ENCODE data around the gene GPR31. TPM values are rescaled to one million over a fixed set of nuclear protein-coding genes. Genes with fewer than 3 reads are reported as not detected.
"Not testable (repeated sequence)": the region's sequence is repeated elsewhere in the genome, so short reads cannot be mapped to it uniquely, and the experiment has no call there.

GPR31 gene
- total RNA-seq, 1 experiment from 2014 or later, result not detected

DNA sequence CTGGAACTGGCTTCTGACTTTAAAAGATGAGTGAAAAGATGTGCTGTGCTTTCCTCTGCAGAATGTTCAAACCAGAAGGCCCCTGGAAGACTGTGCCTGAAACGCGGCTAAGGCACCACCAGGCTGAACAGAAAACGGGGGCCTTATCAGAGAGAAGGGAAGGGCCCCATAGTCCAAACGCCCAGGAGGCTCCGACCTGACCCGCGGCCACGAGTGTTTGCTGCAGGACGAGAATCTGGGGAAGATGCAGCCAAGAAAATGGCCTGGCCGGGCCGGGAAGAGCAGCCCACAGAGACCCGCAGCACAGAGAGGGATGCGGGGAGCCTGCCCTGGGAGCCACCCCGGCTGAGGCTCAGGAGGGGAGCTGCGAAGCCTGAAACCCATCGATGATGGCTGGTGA is 10.5 kb upstream of the GPR31 start:
- not testable (repeated sequence) for H3K4ac ChIP-seq (ENCODE audit: low read depth, low read length); H2BK5ac ChIP-seq (ENCODE audit: insufficient read length, low read length); H3K9me3 ChIP-seq (ENCODE audit: control insufficient read depth, low read depth, low read length); H3K9me3 Mint-ChIP-seq; H4K91ac ChIP-seq (ENCODE audit: insufficient read length, low read depth, low read length); H4K20me1 ChIP-seq (ENCODE audit: control insufficient read depth, insufficient read depth, insufficient read length); H2BK12ac ChIP-seq (ENCODE audit: insufficient read length, low read depth, low read length); H3K18ac ChIP-seq (ENCODE audit: insufficient read length, low read depth, low read length); H2BK15ac ChIP-seq (ENCODE audit: low read depth, low read length); H3T11ph ChIP-seq (ENCODE audit: low read length); H3K4me1 ChIP-seq (ENCODE audit: insufficient read depth, low read length); H3K56ac ChIP-seq (ENCODE audit: insufficient read length, low read depth, low read length); H3K4me3 Mint-ChIP-seq; H3K4me2 ChIP-seq (ENCODE audit: insufficient read depth, insufficient read length, low read length); H4K5ac ChIP-seq (ENCODE audit: insufficient read length, low read depth, low read length); H3K79me2 ChIP-seq (ENCODE audit: insufficient read depth, low read length); H3K27ac ChIP-seq (ENCODE audit: insufficient read length, low read depth, low read length); H3K23me2 ChIP-seq (ENCODE audit: insufficient read length, low read depth, low read length, poor library complexity, severe bottlenecking); H3K27ac Mint-ChIP-seq; H2BK20ac ChIP-seq (ENCODE audit: low read depth, low read length, poor library complexity, severe bottlenecking); DNase-seq; H3K79me1 ChIP-seq (ENCODE audit: insufficient read depth, low read depth, low read length, poor library complexity, severe bottlenecking); H3K14ac ChIP-seq (ENCODE audit: insufficient read depth, low read length); H2AK5ac ChIP-seq (ENCODE audit: insufficient read length, low read length); H2BK120ac ChIP-seq (ENCODE audit: low read depth, low read length, poor library complexity, severe bottlenecking); H3K36me3 Mint-ChIP-seq (ENCODE audit: insufficient read depth in 1 of 3, low read depth in 3 of 3); H4K8ac ChIP-seq (replicated peaks; ENCODE audit: insufficient read length, low read depth, low read length); H3K9ac ChIP-seq (ENCODE audit: extremely low read depth, insufficient read length, low read length); H3K23ac ChIP-seq (ENCODE audit: insufficient read length, low read depth, low read length); H3K27me3 ChIP-seq (ENCODE audit: insufficient read depth, low read length); H2AFZ ChIP-seq (ENCODE audit: low read length)
- H3K4me1 Mint-ChIP-seq, result peaks cover 28 to 34% of the 10 kb centered on the region in 2 experiments
- H3K27me3 Mint-ChIP-seq (ENCODE audit: low read depth), result peaks cover 14% of the 10 kb centered on the region
- WGBS (ENCODE audit: extremely low coverage, insufficient read length, low lambda C conversion rate), result no CpG with 5 or more reads among the region's 16 CpGs

DNA sequence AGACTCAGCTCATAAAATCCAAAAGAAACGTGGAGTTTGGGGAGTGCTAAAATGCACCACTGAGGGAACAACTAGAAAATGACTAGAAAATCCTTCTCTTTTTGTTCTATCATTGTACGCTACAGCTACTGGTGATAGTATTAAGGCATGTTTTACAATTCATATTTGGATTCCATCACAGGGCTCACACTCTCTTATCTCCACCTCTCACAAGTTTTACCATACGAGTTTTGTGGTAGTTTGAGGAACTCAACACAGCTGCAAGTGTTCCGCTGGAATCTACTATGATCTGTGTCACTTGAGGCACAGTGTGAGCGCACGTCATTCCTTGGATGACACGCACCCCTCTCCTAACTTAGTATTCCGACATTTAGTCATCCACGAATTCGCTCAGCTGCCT is 9.9 kb upstream of the GPR31 start:
- H3K27ac ChIP-seq (ENCODE audit: insufficient read length, low read depth, low read length); H3K4me3 Mint-ChIP-seq; H3K23me2 ChIP-seq (ENCODE audit: insufficient read length, low read depth, low read length, poor library complexity, severe bottlenecking); H3K9me3 Mint-ChIP-seq; H3K79me2 ChIP-seq (ENCODE audit: insufficient read depth, low read length); H3K4ac ChIP-seq (ENCODE audit: low read depth, low read length); H4K8ac ChIP-seq (replicated peaks; ENCODE audit: insufficient read length, low read depth, low read length); H4K5ac ChIP-seq (ENCODE audit: insufficient read length, low read depth, low read length); H2AK5ac ChIP-seq (ENCODE audit: insufficient read length, low read length); H2BK12ac ChIP-seq (ENCODE audit: insufficient read length, low read depth, low read length); H3T11ph ChIP-seq (ENCODE audit: low read length); H4K91ac ChIP-seq (ENCODE audit: insufficient read length, low read depth, low read length); H3K27me3 ChIP-seq (ENCODE audit: insufficient read depth, low read length); H2BK20ac ChIP-seq (ENCODE audit: low read depth, low read length, poor library complexity, severe bottlenecking); H2AFZ ChIP-seq (ENCODE audit: low read length); H3K36me3 Mint-ChIP-seq (ENCODE audit: insufficient read depth in 1 of 3, low read depth in 3 of 3); H3K9me3 ChIP-seq (ENCODE audit: control insufficient read depth, low read depth, low read length); H4K20me1 ChIP-seq (ENCODE audit: control insufficient read depth, insufficient read depth, insufficient read length); H3K18ac ChIP-seq (ENCODE audit: insufficient read length, low read depth, low read length); H3K23ac ChIP-seq (ENCODE audit: insufficient read length, low read depth, low read length); H2BK5ac ChIP-seq (ENCODE audit: insufficient read length, low read length); H3K4me2 ChIP-seq (ENCODE audit: insufficient read depth, insufficient read length, low read length); H3K27ac Mint-ChIP-seq; H3K79me1 ChIP-seq (ENCODE audit: insufficient read depth, low read depth, low read length, poor library complexity, severe bottlenecking); H3K14ac ChIP-seq (ENCODE audit: insufficient read depth, low read length); H3K9ac ChIP-seq (ENCODE audit: extremely low read depth, insufficient read length, low read length); DNase-seq; H3K56ac ChIP-seq (ENCODE audit: insufficient read length, low read depth, low read length); H2BK15ac ChIP-seq (ENCODE audit: low read depth, low read length); H2BK120ac ChIP-seq (ENCODE audit: low read depth, low read length, poor library complexity, severe bottlenecking): not testable (repeated sequence)
- Mint-ChIP-seq H3K4me1 (peaks cover 34 to 37% of the 10 kb centered on the region in 2 experiments), H3K27me3 (ENCODE audit: low read depth) (peaks cover 12% of the 10 kb centered on the region)
- peaks cover 13% of the 10 kb centered on the region for H3K4me1 ChIP-seq (ENCODE audit: insufficient read depth, low read length)
- no CpG with 5 or more reads among the region's 10 CpGs for WGBS (ENCODE audit: extremely low coverage, insufficient read length, low lambda C conversion rate)

Data from H9 (cell line).